Stimulated activated CD8-positive, alpha-beta memory T cell treated with anti-CD3 and anti-CD28 coated beads, Interleukin-7, amount 100 ng/mL, for 4 hours (primary cell): ENCODE data around the gene MBOAT2.

ENCODE experiments used
- DNase-seq, 2 donors: peaks; one replicate each; pipeline ENCODE4 v3.0.0-alpha.2; 2020; ENCODE audit warnings: low read depth in 2 of 2

Gene MBOAT2

GRCh38 chr2:8858910-8859309 is 144.6 kb downstream of the MBOAT2 start:
- DNase-seq: no peak

- DNase-seq: no peak
These were observed 145.2 kb downstream of the MBOAT2 start for GRCh38 chr2:8858264-8858663.

GRCh38 chr2:8857709-8858108 is 145.8 kb downstream of the MBOAT2 start:
- DNase-seq: no peak

GRCh38 chr2:8856176-8856575 is 147.3 kb downstream of the MBOAT2 start:
- DNase-seq: no peak

- DNase-seq: no peak
These were observed 148.5 kb downstream of the MBOAT2 start for GRCh38 chr2:8855010-8855409.

- DNase-seq: no peak
These were observed 150.1 kb downstream of the MBOAT2 start for GRCh38 chr2:8853426-8853825.

- DNase-seq: no peak
These were observed 151.5 kb downstream of the MBOAT2 start for GRCh38 chr2:8851811-8852560.

GRCh38 chr2:8850845-8851487 is 152.5 kb downstream of the MBOAT2 start:
- DNase-seq: no peak

- no peak for DNase-seq
These were observed 154.2 kb downstream of the MBOAT2 start for GRCh38 chr2:8849327-8849726.

- no peak for DNase-seq
These were observed 155.0 kb downstream of the MBOAT2 start for GRCh38 chr2:8848328-8849100.

GRCh38 chr2:8847400-8847799 is 156.1 kb downstream of the MBOAT2 start:
- DNase-seq: no peak

GRCh38 chr2:8841932-8842331 is 161.6 kb downstream of the MBOAT2 start:
- no peak for DNase-seq

- DNase-seq: no peak
These were observed 162.9 kb downstream of the MBOAT2 start for GRCh38 chr2:8840475-8841091.

GRCh38 chr2:8839189-8839965 is 164.1 kb downstream of the MBOAT2 start:
- no peak for DNase-seq

GRCh38 chr2:8837795-8838140 is 165.7 kb downstream of the MBOAT2 start:
- DNase-seq: no peak

GRCh38 chr2:8836971-8837794 is 166.3 kb downstream of the MBOAT2 start, which contains the start of gene KIDINS220:
Gene KIDINS220, minus strand, starts transcription at chr2:8837613. Its CDS starts 10,520 bp downstream, at chr2:8827093.
- peak; percentile 70 to 75 for DNase-seq

- DNase-seq: no peak
These were observed 168.2 kb downstream of the MBOAT2 start for GRCh38 chr2:8835279-8835678.

GRCh38 chr2:8833853-8834252 is 169.6 kb downstream of the MBOAT2 start:
- no peak for DNase-seq

- DNase-seq: no peak
These were observed 172.0 kb downstream of the MBOAT2 start for GRCh38 chr2:8831516-8831915.

- DNase-seq: no peak
These were observed 175.8 kb downstream of the MBOAT2 start for GRCh38 chr2:8827729-8828128.

- DNase-seq: no peak
These were observed 181.3 kb downstream of the MBOAT2 start for GRCh38 chr2:8822218-8822617.
